Kidney (tissue), 14 donors: ENCODE measurements around the gene CENPN. TPM values are rescaled to one million over a fixed set of nuclear protein-coding genes. Genes with fewer than 3 reads are reported as not detected.

ENCODE experiments used
- DNase-seq, 5 donors: peaks; one replicate each; pipeline ENCODE4 v3.0.0-alpha.2; 2013 to 2020
- FAIRE-seq: peaks from 2 replicates; lab custom pipeline; 2012; peaks lifted over from hg19 to GRCh38; lab: Jason Lieb, UNC
- H3K27ac ChIP-seq, 2 donors: one replicate each; pipeline ENCODE4 v1.7.0; 2013; ENCODE audit warnings: low read depth in 2 of 2, low read length in 2 of 2, inconsistent platforms in 1 of 2
- H3K27me3 ChIP-seq: one replicate; pipeline ENCODE4 v1.7.1; 2013; ENCODE audit warnings: low read length, inconsistent platforms; ENCODE audit not compliant: control insufficient read depth, insufficient read depth
- H3K36me3 ChIP-seq, 3 donors: one replicate each; pipeline versions ENCODE4 v1.7.0 to v1.7.1; 2013; ENCODE audit warnings: low read length in 3 of 3, control low read depth in 1 of 3, inconsistent platforms in 1 of 3; ENCODE audit not compliant: insufficient read depth in 3 of 3, control insufficient read depth in 2 of 3
- H3K4me1 ChIP-seq, 3 donors: one replicate each; pipeline versions ENCODE4 v1.7.0 to v1.7.1; 2013; ENCODE audit warnings: low read length in 3 of 3, inconsistent platforms in 1 of 3, low read depth in 1 of 3; ENCODE audit not compliant: control insufficient read depth in 2 of 3, insufficient read depth in 2 of 3
- H3K4me3 ChIP-seq, 3 donors: one replicate each; pipeline versions ENCODE4 v1.7.0 to v1.8.1; 2013; ENCODE audit warnings: low read length in 3 of 3, control low read depth in 1 of 3, inconsistent platforms in 1 of 3
- H3K9ac ChIP-seq, 3 donors: one replicate each; pipeline versions ENCODE4 v1.7.0 to v1.7.1; 2013; ENCODE audit warnings: low read length in 3 of 3, control low read depth in 1 of 3, inconsistent platforms in 1 of 3
- H3K9me3 ChIP-seq, 3 donors: one replicate each; pipeline versions ENCODE4 v1.7.0 to v1.7.1; 2013; ENCODE audit warnings: low read length in 3 of 3, control low read depth in 1 of 3, inconsistent platforms in 1 of 3; ENCODE audit not compliant: control insufficient read depth in 2 of 3, insufficient read depth in 1 of 3
- CTCF ChIP-seq: IDR thresholded peaks from 3 replicates; pipeline ENCODE4 v1.5.1; 2012; ENCODE audit warnings: mild to moderate bottlenecking, moderate library complexity, borderline replicate concordance; ENCODE audit not compliant: insufficient read depth; ENCODE audit errors: extremely low read depth
- intact Hi-C: fragments of 100-400 bp; cut with DNase I; formaldehyde crosslinking; loops from one replicate; pipeline ENCODE4 v1.11.1; 2022
- polyA plus RNA-seq: library from polyadenylated mRNA; stranded (reverse); fragments of 350-450 nt; fragmentation: Illumina TruSeq; extraction: RNeasy Lipid Tissue Mini Kit (QIAGEN cat#74804); gene quantifications from one replicate; pipeline ENCODE4 v1.2.3, GENCODE V29; 2014; ENCODE audit warnings: low read depth, low replicate concordance; ENCODE audit not compliant: insufficient read depth
- total RNA-seq: library from RNA; stranded (reverse); fragmentation: NEBNext Ultra II Directional; extraction: Animal tissue kit (Norgen Biotek cat#: 25700); gene quantifications from one replicate; pipeline ENCODE4 v1.2.1, GENCODE V29; 2021
- donor health status: control.
- donor health status: control.
- donor health status: control.
- donor health status: control.
- donor health status: control.
- donor health status: DM: yes; HTN: yes; CAD: no.
- donor health status: Normal renal cell carcinoma (clear cell type).

The CENPN gene
- total and polyA plus RNA-seq, 2 donors from 2014 or later: 2.0 to 4.1 TPM

- no peaks in the 10 kb centered on the region for H3K9me3 ChIP-seq
- no peak overlapping the region for H3K9ac ChIP-seq
- no peak for TF ChIP-seq CTCF
- H3K4me3 ChIP-seq: no peak overlapping the region
- H3K27me3 ChIP-seq: no peaks in the 10 kb centered on the region
- H3K4me1 ChIP-seq: peaks cover 0 to 9% (median 5%) of the 10 kb centered on the region in 3 donors
- H3K36me3 ChIP-seq: peaks cover 2 to 30% (median 30%) of the 10 kb centered on the region in 3 donors
- no peak for DNase-seq
- intact Hi-C loops: no loop called here
- FAIRE-seq: no peak
- H3K27ac ChIP-seq: no peak overlapping the region
Measured at GRCh38 chr16:81040131-81040530, 33.1 kb downstream of the CENPN start.

DNA sequence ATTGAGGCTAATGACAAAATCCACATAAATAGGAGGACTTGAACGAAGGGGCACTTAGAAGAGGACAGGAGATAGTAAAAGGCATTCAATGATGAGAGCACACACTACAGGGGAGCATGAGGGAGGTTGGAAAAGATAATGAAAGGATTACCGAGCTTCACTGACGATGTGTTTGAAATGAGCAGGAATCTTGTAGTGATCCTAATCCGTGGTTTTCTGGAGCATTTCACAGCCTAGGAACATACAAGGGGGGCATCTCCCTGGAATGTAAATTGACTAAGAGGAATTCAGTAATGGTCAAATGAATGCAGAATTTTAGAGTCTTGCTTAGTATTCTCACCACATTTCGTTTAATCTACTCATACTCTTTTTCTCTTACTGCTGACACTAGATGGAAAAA is 33.8 kb downstream of the CENPN start:
- intact Hi-C loops: no loop called here
- no peak for DNase-seq
- Histone ChIP-seq H3K9me3 (no peaks in the 10 kb centered on the region), H3K9ac (no peak overlapping the region), H3K36me3 (peaks cover 4 to 34% (median 30%) of the 10 kb centered on the region in 3 donors), H3K27ac (no peak overlapping the region), H3K4me3 (no peak overlapping the region), H3K4me1 (peaks cover 0 to 9% (median 5%) of the 10 kb centered on the region in 3 donors), H3K27me3 (no peaks in the 10 kb centered on the region)
- TF ChIP-seq CTCF: no peak
- no peak for FAIRE-seq

GRCh38 chr16:81041696-81042095 is 34.7 kb downstream of the CENPN start:
- Histone ChIP-seq H3K36me3 (peaks cover 4 to 34% (median 30%) of the 10 kb centered on the region in 3 donors), H3K4me1 (peaks cover 0 to 7% (median 5%) of the 10 kb centered on the region in 3 donors), H3K27me3 (no peaks in the 10 kb centered on the region), H3K9ac (no peak overlapping the region), H3K9me3 (no peaks in the 10 kb centered on the region), H3K4me3 (no peak overlapping the region), H3K27ac (no peak overlapping the region)
- TF ChIP-seq CTCF: no peak
- FAIRE-seq (no peak), DNase-seq (no peak)
- intact Hi-C loops: no loop called here

GRCh38 chr16:81042821-81043220 is 35.8 kb downstream of the CENPN start:
- no peaks in the 10 kb centered on the region for H3K4me1 ChIP-seq
- H3K9ac ChIP-seq: no peak overlapping the region
- peaks cover 4 to 34% (median 30%) of the 10 kb centered on the region in 3 donors for H3K36me3 ChIP-seq
- intact Hi-C loops: no loop called here
- no peak for TF ChIP-seq CTCF
- H3K27ac ChIP-seq: no peak overlapping the region
- DNase-seq (no peak), FAIRE-seq (no peak)
- H3K27me3 ChIP-seq: no peaks in the 10 kb centered on the region
- no peaks in the 10 kb centered on the region for H3K9me3 ChIP-seq
- no peak overlapping the region for H3K4me3 ChIP-seq
